A549 (cell line): ENCODE measurements around the gene DPYSL4.

ENCODE experiments used
- CBX8 ChIP-seq: fragments of 200-600 bp; sonication (generic); IDR thresholded peaks from 2 replicates; pipeline ENCODE4 v1.6.1; 2016
- GATA3 ChIP-seq: IDR thresholded peaks from 2 replicates; pipeline ENCODE4 v1.6.1; 2012; ENCODE audit warnings: borderline replicate concordance

DNA sequence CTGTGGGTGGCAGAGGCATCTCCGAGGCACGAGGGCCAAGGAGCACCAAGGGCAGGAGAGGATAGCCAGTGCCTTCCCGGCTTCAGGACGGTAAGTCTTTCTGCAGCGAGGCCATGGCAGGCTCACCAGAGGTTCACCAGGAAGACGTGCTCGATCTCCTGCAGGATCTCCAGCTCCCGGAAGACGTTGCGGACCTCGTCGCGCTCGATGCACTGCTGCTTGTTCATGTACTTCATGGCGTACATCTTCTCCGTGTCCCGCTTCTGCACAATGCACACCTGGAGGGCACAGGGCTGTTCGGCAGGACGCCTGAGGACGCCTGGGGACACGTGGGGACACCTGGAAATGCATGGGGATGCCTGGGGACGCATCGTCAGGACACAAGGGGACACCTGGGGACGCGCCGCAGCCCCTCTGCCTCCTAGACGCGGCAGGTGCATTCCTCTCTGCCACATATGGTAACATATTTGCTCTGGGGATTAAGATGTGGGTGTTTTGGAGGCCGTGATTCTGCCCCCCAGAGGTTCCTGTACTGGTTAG lies 41.2 kb downstream of the DPYSL4 start:
- TF ChIP-seq CBX8 (no peak), GATA3 (no peak)
